PC-3 (cell line): ENCODE measurements around the gene IARS2. TPM values are rescaled to one million over a fixed set of nuclear protein-coding genes. Genes with fewer than 3 reads are reported as not detected.

Experiments
- ATAC-seq: fragments of 200-7000 bp; cut with Tn5 transposase; 2 replicates; pipeline ENCODE4 v1.9.1; 2020; ENCODE audit warnings: mild to moderate bottlenecking, moderate library complexity
- BruUV-seq: library from RNA; stranded (reverse); fragments of 400-500 nt; replicated peaks from 2 replicates; lab custom pipeline; 2021; lab: Mats Ljungman, UMichigan
- CTCF ChIA-PET: fragments of 300-600 bp; sonication (Branson Sonifier 250); formaldehyde crosslinking; loops from one replicate; lab custom pipeline; 2022; ENCODE audit warnings: antibody characterized with exemption; lab: Charles Lee
- POLR2A ChIA-PET: fragments of 300-600 bp; sonication (Branson Sonifier 250); formaldehyde crosslinking; loops from one replicate; lab custom pipeline; 2022; ENCODE audit warnings: antibody characterized with exemption; ENCODE audit not compliant: unreplicated experiment; lab: Charles Lee
- DNase-seq: peaks from one replicate; pipeline ENCODE4 v3.0.0-alpha.2; 2015
- H2AFZ ChIP-seq: fragments of 300-600 bp; sonication (generic); 2 replicates; pipeline ENCODE4 v1.6.0; 2016; ENCODE audit warnings: antibody characterized with exemption, low read length
- H3F3A ChIP-seq: fragments of 300-600 bp; sonication (generic); one replicate; pipeline ENCODE4 v1.6.0; 2017; ENCODE audit warnings: antibody characterized with exemption, low read length, control low read depth, mild to moderate bottlenecking; ENCODE audit not compliant: unreplicated experiment
- H3K27ac ChIP-seq: fragments of 300-600 bp; sonication (generic); 2 replicates; pipeline ENCODE4 v1.5.1; 2016; ENCODE audit warnings: mild to moderate bottlenecking, low read length
- H3K27me3 ChIP-seq: fragments of 300-600 bp; sonication (generic); 2 replicates; pipeline ENCODE4 v1.6.1; 2016; ENCODE audit warnings: low read length, mixed read lengths
- H3K36me3 ChIP-seq: fragments of 300-600 bp; sonication (generic); 2 replicates; pipeline ENCODE4 v1.6.1; 2016; ENCODE audit warnings: low read depth, mixed run types, low read length, mixed read lengths
- H3K4me1 ChIP-seq: fragments of 300-600 bp; sonication (generic); 2 replicates; pipeline ENCODE4 v1.5.1; 2016; ENCODE audit warnings: low read length; ENCODE audit not compliant: insufficient read depth
- H3K4me2 ChIP-seq: fragments of 300-600 bp; sonication (generic); 2 replicates; pipeline ENCODE4 v1.6.0; 2016; ENCODE audit warnings: low read length
- H3K4me3 ChIP-seq: fragments of 300-600 bp; sonication (generic); 2 replicates; pipeline ENCODE4 v1.5.1; 2016; ENCODE audit warnings: mild to moderate bottlenecking, low read length, mixed read lengths
- H3K79me2 ChIP-seq: fragments of 300-600 bp; sonication (generic); 2 replicates; pipeline ENCODE4 v1.6.1; 2017; ENCODE audit warnings: low read length, mixed read lengths
- H3K9ac ChIP-seq: fragments of 300-600 bp; sonication (generic); 2 replicates; pipeline ENCODE4 v1.6.0; 2016; ENCODE audit warnings: mild to moderate bottlenecking, low read length
- H3K9me2 ChIP-seq: fragments of 300-600 bp; sonication (generic); replicated peaks from 2 replicates; pipeline ENCODE4 v1.6.1; 2016; ENCODE audit warnings: mixed run types, low read length, mixed read lengths
- H3K9me3 ChIP-seq: fragments of 300-600 bp; sonication (generic); 2 replicates; pipeline ENCODE4 v1.6.1; 2016; ENCODE audit warnings: low read length, mixed read lengths
- H4K20me1 ChIP-seq: fragments of 300-600 bp; sonication (generic); 2 replicates; pipeline ENCODE4 v1.6.1; 2016; ENCODE audit warnings: low read length, mixed read lengths
- EZH2 ChIP-seq: fragments of 300-600 bp; sonication (generic); IDR thresholded peaks from one replicate; pipeline ENCODE4 v1.6.1; 2017; ENCODE audit warnings: antibody characterized with exemption, mild to moderate bottlenecking, low read length; ENCODE audit not compliant: unreplicated experiment
- EZH2phosphoT487 ChIP-seq: fragments of 300-600 bp; sonication (generic); IDR thresholded peaks from 2 replicates; pipeline ENCODE4 v1.6.1; 2018; ENCODE audit warnings: mild to moderate bottlenecking, antibody characterized with exemption, low read length, borderline replicate concordance
- intact Hi-C: fragments of 100-400 bp; cut with micrococcal nuclease; formaldehyde crosslinking; loops from 2 replicates; pipeline ENCODE4 v1.9.0; 2023
- total RNA-seq: library from RNA; depleted of rRNA; stranded (reverse); fragments of >200 nt; gene quantifications from 2 replicates; pipeline ENCODE4 v1.2.3, GENCODE V29; 2014
- TF ChIP-seq, protein P1 (sequence below): fragments of 300-600 bp; sonication (generic); conservative IDR thresholded peaks from 2 replicates; pipeline ENCODE4 v1.5.1; 2017; ENCODE audit warnings: antibody characterized with exemption, low read depth, mild to moderate bottlenecking, low read length

The IARS2 gene
- total RNA-seq, 1 experiment from 2014 or later = 152 TPM

DNA sequence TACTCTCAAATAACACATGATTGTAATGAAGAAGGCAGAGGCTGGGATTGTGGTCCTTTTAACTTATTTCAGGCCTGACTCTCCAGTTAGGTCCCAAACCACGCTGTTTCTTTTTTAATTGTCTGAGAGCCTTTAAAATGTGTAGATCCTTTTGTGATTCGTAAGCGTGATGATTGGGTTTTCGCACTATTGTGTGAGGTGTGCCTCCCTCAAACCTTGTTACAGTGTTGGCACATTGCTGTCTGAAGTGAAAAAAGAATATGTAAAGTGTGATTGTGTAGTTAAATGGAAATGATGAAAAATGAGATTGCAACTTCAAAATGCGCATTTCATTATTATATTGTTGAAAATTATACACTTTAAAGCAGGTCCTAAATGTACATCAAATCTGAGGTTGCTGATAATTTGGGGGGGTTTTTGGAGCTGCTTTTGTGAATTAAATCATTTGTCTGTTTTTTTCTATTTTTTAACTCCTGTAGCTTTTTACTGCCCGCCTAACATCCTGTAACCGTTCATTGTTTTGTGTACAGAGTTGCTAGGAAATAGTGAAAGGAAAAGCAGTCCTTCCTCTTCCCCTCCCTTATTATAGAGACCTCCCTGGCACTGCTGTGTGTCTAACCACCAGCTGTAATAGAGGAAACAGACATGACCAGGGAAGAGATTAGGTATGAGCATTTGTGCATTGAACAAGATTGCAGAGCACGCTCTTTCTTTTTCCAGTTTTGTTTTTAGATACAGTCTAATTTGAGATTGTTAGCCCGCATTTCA is 43.3 kb downstream of the IARS2 start:
- H3K4me2 ChIP-seq = no peak overlapping the region
- CTCF ChIA-PET = no interaction called here
- H3K4me1 ChIP-seq = no peaks in the 10 kb centered on the region
- H3K9me2 ChIP-seq = no peaks in the 10 kb centered on the region
- intact Hi-C loops = no loop called here
- H2AFZ ChIP-seq = no peak overlapping the region
- peaks cover 54% of the 10 kb centered on the region for H3K36me3 ChIP-seq
- no peak for ATAC-seq
- no peak overlapping the region for H3K27ac ChIP-seq
- H3F3A ChIP-seq = no peaks in the 10 kb centered on the region
- H3K4me3 ChIP-seq = no peak overlapping the region
- no peaks in the 10 kb centered on the region for H3K9me3 ChIP-seq
- TF ChIP-seq EZH2 = no peak
- TF ChIP-seq, protein P1, sequence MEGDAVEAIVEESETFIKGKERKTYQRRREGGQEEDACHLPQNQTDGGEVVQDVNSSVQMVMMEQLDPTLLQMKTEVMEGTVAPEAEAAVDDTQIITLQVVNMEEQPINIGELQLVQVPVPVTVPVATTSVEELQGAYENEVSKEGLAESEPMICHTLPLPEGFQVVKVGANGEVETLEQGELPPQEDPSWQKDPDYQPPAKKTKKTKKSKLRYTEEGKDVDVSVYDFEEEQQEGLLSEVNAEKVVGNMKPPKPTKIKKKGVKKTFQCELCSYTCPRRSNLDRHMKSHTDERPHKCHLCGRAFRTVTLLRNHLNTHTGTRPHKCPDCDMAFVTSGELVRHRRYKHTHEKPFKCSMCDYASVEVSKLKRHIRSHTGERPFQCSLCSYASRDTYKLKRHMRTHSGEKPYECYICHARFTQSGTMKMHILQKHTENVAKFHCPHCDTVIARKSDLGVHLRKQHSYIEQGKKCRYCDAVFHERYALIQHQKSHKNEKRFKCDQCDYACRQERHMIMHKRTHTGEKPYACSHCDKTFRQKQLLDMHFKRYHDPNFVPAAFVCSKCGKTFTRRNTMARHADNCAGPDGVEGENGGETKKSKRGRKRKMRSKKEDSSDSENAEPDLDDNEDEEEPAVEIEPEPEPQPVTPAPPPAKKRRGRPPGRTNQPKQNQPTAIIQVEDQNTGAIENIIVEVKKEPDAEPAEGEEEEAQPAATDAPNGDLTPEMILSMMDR = no peak
- no peak for TF ChIP-seq EZH2phosphoT487
- POLR2A ChIA-PET = no interaction called here
- BruUV-seq = no TSS peak
- no peak for DNase-seq
- no peaks in the 10 kb centered on the region for H3K27me3 ChIP-seq
- no peaks in the 10 kb centered on the region for H4K20me1 ChIP-seq
- H3K79me2 ChIP-seq = no peaks in the 10 kb centered on the region
- no peak overlapping the region for H3K9ac ChIP-seq

GRCh38 chr1:220139966-220140365 is 46.0 kb downstream of the IARS2 start:
- Histone ChIP-seq H3K27me3 (no peaks in the 10 kb centered on the region), H3K4me2 (no peak overlapping the region), H3F3A (no peaks in the 10 kb centered on the region), H2AFZ (no peak overlapping the region), H3K36me3 (peaks cover 53% of the 10 kb centered on the region), H3K4me1 (no peaks in the 10 kb centered on the region), H4K20me1 (no peaks in the 10 kb centered on the region), H3K4me3 (no peak overlapping the region), H3K9me3 (no peaks in the 10 kb centered on the region), H3K27ac (no peak overlapping the region), H3K9me2 (no peaks in the 10 kb centered on the region), H3K9ac (no peak overlapping the region), H3K79me2 (no peaks in the 10 kb centered on the region)
- POLR2A ChIA-PET = no interaction called here
- ATAC-seq (no peak), DNase-seq (no peak)
- CTCF ChIA-PET = no interaction called here
- intact Hi-C loops = no loop called here
- TF ChIP-seq EZH2 = no peak
- no peak for TF ChIP-seq EZH2phosphoT487
- TF ChIP-seq, protein P1 = no peak
- BruUV-seq = no TSS peak

DNA sequence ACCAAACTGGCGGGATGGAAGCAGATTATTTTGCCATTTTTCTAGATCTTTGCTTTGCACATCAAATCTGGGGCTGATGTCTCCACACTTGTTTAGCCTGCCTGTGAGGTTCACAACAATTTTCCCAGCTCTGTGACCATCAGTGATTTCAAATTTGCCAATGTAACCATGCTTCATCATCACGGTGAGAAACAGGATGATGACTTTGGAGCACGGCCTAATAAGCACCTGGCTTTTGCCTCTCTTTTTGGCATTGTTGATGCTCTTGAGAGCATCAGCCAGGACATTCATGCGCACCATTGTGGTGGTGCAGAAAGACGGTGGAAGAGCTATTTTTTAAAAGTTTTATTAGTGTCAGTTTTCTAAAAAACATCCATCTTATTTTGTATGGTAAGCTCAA is 50.1 kb downstream of the IARS2 start:
- POLR2A ChIA-PET = no interaction called here
- H3K9ac ChIP-seq = no peak overlapping the region
- no peak overlapping the region for H2AFZ ChIP-seq
- H3K9me2 ChIP-seq = no peaks in the 10 kb centered on the region
- H3K79me2 ChIP-seq = no peaks in the 10 kb centered on the region
- TF ChIP-seq, protein P1 = no peak
- TF ChIP-seq EZH2 = no peak
- TF ChIP-seq EZH2phosphoT487 = no peak
- ATAC-seq (no peak), DNase-seq (no peak)
- no peak overlapping the region for H3K4me3 ChIP-seq
- peaks cover 59% of the 10 kb centered on the region for H3K36me3 ChIP-seq
- intact Hi-C loops = no loop called here
- no peaks in the 10 kb centered on the region for H3K9me3 ChIP-seq
- no peaks in the 10 kb centered on the region for H3F3A ChIP-seq
- no peaks in the 10 kb centered on the region for H3K4me1 ChIP-seq
- BruUV-seq = no TSS peak
- no peaks in the 10 kb centered on the region for H3K27me3 ChIP-seq
- no peak overlapping the region for H3K27ac ChIP-seq
- H3K4me2 ChIP-seq = no peak overlapping the region
- 0 out of 2 replicates have a peak, but pooled peaks cover 4% of the 10 kb centered on the region for H4K20me1 ChIP-seq
- CTCF ChIA-PET = no interaction called here
